ENCODE data around the gene UBE2J2.

- TF ChIP-seq POLR2A (IDR thresholded peaks at IDR 0.05) (no peak), CTCF (IDR thresholded peaks at IDR 0.05) (no peak)
Observed at GRCh38 chr1:1281533-1282321, 8.1 kb upstream of the UBE2J2 start.
